Right kidney (tissue), 1 donor: ENCODE results near the gene WDR27.
"Not testable (repeated sequence)": the region's sequence is repeated elsewhere in the genome, so short reads cannot be mapped to it uniquely, and the experiment has no call there.

Experiments used
- DNase-seq: peaks from one replicate; pipeline ENCODE4 v3.0.0-alpha.2; 2016

Gene WDR27

DNA sequence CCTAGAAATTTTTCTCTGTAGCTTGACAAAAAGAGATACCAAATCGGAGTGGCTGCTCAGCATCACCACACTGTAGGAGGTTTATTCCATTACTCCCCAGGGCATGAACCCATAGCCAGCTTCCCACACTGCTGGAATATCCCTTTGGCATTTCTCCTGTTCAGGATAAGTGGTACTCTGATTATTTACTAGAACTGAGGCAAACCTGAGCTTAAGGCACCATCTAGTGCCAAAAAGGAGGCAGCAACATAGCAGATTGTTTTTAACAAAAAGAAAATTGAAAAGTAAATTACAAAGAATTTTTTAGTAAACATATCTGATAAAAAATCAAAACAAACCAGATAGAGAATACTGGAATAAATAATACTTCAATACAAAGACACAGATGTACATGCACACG is 181.7 kb downstream of the WDR27 start:
- DNase-seq: no peak

DNA sequence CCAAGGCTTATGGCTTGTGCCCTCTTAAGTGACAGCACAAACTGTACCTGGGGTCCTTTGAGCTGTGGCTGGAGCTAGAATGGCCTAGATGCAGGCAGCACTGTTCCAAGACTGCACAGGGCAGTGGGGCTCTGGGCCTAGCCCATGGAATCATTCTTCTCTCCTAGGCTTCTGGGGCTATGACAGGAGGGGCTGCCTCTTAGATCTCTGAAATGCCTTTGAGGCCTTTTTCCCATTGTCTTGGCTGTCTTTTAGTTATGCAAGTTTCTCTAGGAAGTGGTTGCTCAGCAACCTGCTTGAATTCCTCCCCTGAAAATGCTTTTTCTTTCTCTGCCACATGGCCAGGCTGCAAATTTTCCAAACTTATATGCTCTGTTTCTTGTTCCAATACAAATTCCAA is 183.4 kb downstream of the WDR27 start:
- DNase-seq: no peak

DNA sequence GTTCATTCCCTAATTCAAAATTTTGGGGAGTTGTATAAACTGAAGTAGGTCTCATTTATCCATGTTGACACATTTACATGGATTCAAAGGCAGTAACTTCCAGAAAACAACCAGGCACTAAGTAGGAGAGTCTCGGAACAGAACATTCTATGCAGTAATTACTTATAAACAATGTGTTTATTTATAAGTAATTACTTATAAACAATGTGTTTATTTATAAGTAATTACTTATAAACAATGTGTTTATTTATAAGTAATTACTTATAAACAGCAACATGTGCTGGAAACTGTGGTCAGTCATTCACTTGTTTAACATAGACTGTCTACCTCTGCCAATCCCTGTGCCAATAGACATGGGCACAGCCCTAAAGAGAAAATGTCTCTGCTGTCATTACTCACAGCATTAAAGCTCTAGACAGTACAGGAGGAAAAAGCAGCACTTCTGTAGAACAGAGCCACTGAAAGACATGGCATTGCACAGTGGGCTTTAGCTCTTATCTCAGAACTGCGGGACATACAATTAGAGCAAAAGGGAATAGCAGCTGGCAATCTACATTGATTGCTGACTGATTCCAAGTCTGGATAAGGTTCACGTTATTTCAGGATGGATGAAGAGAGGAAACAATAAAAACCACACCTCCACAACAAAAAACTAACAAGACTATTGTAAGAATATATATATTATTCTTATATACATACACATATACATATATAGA is 188.2 kb downstream of the WDR27 start:
- DNase-seq: no peak

DNA sequence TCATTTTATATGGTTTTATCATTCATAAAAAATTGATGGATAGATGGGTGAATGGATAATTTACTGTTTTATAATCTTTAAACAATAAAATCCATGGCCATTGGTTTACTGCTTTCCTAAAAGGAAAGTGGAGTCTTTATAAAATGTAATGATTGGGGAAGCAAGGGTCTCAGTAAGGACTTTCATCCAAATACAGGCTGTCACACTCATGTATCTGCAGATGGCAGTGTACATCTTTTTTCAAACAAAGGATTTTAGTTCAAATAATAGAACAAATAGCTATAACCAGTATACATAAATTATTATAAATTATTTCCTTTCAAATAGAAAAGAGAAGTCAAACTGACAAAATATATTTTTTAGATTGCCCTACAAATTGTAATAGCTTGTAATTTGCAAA is 190.0 kb downstream of the WDR27 start:
- not testable (repeated sequence) for DNase-seq

DNA sequence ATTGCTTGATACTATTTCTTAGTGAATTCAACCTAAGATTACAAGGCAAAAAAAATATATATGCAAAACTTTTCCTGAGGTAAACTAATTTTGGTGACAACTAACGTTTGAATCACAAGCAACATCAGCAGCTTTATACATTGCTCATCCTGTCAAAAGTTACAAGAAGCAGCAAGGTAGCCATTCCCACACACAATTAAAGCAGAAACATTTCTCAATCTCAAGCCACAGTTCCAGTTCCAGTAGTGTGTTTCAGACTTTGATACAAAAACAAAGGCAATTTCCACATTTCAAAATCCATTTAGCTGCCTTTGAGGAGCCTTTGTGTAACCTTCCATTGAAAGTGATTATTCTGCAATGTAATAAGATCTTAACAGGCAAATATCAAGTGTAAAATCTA is 191.0 kb downstream of the WDR27 start:
- DNase-seq: no peak

DNA sequence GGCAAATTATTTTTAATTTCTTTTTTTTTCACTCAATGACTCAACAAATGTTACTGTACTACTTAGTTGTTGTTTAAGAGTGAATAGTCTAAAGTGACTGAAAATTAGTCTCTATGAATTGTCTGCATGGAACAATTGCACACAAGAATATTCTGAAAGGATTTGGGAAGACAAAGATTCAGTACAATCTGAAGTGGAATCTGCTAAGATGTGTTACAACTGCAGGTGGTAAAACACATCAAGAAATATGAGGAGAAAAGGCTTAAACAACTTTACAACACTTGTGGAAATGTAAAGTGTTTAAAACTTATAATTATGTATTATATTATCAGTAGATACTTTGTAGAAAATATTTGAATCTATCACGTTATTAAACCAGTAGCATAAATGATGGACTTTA is 193.4 kb downstream of the WDR27 start:
- no peak for DNase-seq

DNA sequence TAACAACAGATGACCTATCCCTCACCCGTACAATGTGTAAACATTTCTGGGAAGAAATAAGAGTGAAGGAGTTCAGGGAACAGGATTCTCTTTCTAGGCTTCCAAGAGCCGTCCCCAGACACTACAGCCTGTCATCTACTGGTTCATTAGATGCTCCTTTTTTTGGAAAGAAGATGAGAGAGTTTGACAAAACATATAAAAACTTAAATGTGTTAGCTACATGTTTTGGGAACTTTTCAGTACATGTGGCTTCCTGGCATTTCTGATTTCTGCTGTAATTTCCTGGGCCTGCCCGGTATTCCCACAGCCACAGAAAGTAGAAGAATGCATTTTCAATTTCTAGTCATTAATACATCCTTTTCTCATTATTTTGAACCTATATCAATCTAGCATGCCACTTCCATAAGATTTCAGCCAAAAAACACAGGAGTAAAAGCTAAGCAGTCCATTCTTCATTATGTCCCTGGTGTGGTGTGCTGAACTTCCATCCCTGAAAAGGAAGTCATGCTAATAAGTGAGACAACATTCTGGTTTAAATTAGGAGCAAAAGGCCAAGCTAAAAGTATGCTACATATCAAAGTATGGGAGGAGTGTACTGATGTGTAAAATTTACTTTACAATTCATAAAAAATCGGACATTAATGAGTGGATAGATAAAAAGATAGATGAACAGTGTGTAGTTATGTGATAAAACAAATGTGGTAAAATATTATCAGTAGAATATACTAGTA is 198.2 kb downstream of the WDR27 start:
- DNase-seq: no peak

DNA sequence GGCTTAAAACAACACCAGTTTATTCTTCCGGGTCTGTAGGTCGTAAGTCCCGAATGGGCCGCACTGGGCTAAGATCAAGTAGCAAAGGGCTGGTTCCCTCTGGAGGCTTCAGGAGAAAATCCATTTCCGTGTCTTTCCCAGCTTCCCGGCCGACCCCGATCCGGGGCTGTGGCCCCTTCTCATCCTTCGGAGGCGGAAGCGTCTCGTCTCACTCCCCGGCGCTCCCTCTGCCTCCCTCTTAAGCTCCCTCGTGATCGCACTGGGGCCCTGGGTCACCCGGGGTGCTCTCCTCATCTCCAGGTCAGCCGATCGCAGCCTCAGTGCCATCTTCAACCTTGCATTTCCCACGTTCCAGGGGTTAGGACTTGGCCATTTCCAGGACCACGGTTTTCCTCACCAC is 199.4 kb downstream of the WDR27 start:
- DNase-seq: no peak

DNA sequence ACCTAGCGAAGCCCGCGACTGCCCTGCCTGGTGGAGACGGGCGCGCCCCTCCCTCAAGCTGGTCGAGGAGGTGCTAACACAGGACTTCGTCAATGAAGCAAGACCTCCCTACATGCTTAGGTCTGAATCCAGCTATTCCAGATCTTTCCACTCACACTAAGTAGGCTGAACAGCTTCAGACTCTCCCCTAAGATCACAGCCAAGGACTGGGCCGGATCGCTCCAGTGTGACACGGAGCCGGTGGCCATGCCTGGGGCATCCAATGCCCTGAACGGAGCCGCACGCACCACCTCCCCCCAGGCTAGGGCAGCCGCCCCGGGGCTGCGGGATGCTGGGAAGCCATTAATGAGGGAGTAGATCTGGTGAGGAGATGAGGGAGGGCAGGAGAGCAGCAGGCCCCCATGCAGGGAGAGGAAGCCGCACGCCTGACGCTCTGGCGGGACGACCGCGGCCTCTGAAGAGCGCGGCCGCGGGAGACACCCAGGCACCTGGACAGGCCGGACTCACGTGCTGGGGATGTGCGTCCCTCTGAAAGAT is 200.0 kb downstream of the WDR27 start:
- no peak for DNase-seq

DNA sequence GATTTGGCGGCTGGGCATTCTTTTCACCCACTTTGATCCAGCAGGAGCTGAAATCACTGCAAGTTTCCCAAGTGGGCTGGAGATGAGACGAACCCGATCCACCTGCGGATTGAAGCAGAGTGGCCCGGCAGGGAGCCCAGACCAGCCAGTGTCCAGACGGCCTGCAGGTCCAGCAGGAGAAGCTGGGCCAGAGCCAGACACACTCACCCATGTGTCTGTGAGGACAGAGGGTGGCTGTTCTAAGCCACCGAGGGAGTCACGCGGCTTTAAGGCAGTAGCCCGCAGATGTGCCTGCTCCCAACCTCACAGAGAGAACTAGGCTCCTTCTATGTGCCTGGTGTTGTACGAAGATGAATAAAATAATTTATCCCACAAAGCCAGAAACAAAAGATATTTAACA is 200.7 kb downstream of the WDR27 start:
- no peak for DNase-seq

DNA sequence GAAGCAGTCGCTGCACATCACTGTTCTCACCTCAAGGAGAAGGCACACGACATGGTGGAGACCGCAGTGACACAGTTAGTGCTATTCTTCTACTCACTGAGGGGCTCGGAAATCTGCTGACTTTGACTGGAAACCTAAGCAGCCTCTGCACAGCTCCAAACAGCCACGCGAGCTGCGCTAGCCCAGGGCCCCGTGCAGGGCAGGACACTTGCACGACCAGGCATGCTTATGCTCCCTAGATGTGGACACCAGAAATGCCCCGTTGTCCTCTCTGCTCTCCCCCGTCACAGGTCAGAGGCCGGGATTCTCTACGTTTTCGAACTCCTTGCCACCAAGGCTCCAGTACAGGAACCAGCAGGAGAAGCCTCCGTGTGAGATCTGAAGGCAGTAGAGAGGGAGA is 201.1 kb downstream of the WDR27 start:
- no peak for DNase-seq

DNA sequence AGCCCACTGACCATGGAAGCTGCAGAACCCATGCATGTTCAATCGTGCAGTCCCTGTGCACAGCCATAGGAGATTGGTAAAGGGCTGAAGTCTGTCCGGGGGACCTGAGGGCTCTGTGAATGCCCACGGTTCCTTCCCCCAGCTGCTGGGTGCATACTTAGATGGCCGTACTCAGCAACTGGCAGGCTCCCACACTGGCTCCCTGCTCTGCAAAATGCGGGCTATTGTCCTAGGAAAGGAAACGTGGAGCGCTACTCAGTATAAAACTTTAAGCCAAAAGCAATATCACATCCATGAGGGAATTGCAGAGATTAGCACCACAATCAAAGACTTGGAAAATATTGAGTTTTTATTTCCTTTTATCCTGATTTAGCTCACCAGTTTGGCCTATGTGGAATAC is 202.0 kb downstream of the WDR27 start:
- DNase-seq: no peak

DNA sequence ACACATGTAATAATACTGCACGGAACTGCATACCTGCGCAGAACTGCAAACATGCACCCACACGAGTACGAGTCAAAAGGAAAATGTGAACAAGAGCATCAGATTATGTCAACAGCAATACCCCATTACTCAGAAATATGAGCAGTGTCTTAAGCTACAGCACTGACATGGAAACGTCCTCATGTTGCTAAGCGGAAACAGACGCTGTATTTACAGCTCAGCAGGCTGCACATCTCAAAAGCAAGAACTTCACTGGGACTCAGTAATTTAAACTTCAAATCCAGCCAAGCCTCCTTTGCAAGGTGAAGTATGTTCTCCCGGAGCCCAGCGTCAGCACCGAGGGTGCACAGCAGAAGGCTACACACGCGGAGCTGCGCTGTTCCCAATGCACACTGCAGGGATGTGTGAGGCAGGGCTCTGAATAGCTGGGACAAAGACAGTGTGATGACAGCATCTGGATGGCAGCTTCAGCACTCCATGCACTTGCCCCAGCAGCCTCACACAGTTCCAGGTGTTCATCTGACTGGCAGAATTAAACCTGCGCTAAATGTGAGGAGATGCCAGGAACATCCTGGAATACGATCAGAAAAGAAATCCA is 202.8 kb downstream of the WDR27 start:
- no peak for DNase-seq

DNA sequence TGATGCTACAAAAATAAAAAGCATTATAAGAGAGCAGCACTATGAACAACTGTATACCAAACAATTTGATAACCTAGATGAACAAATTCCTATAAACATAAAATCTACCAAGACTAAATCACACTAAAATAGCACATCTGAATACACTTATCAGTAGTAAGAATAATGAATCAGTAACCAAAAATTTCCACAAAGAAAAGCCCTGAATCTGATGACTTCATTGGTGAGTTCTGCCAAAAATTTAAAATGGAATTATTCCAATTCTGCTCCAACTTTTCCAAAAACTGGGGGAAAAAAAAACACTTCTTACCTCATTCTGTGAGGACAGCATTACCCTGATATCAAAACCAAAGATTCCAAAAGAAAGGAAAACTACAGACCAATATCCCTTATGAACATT is 206.2 kb downstream of the WDR27 start:
- DNase-seq: no peak

DNA sequence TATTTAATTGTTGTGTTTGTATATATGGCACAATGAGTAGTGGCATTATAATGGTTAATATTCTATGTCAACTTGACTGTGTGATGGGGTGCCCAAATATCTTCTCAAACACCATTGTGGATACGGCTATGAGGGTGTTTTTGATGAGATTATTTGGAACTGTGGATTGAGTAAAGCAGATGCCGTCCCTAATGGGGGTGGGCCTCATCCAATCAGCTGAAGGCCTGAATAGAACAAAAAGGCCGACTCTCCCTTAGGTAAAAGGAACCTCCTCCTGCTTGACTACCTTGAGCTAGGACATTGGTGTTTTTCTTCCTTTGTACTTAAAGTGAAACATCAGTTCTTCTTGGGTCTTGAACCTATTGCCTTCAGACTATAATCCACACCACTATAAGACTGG is 207.8 kb downstream of the WDR27 start:
- DNase-seq: no peak

DNA sequence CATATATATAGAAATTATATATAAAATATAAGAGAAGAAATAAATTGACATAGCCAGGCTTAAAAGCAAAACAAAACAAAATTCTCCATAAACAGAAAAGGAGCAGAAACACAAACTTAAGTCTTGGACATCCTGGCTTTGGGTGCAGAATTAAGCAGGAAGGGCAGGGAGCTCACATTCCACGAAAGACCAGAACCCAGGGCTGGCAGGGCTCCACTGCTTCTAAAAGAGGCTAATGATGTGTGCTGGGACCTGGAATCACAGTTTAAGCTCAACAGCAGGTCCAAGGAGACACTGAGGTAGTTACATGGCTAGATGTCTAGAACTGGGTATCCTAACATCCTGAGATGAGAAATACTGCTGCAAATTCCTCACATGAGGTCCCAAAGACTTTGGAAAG is 210.3 kb downstream of the WDR27 start:
- no peak for DNase-seq

DNA sequence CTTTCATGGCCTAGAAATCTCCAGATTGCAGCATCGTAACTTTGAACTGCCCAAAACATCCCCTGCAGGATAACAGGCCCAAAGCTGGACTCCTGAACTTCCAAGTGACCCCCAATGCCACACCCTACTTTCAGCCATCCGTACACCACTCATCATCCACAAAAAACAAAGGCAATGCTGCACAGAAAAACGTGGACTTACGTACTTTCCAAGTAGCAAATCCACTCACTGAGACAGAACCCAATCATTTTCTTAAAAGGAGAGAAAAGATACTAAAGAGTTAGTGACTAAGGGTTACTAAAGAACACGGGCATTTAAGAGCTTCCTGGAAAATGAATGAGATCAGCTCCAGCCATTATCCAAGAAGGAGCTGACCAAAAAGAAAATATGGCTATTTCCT is 211.0 kb downstream of the WDR27 start:
- no peak for DNase-seq

DNA sequence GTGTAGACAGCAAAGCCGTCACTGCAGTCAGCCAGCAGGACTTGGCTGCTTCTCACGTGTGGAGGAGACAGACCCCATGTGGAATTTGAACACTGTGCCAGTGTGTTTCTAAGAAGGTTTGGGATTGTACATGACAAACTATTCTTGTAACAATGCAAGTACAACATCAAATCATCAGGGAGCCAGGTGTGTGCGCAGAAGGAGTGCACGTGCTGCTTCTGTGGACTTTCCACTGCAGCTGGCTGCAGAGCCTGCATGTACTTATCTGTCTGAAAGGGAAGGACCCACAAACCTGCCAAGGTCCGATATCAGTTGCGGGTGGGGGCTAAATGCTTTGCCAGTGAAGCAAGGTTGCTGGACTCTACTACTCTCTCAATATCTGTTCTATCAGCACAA is 211.6 kb downstream of the WDR27 start:
- no peak for DNase-seq

DNA sequence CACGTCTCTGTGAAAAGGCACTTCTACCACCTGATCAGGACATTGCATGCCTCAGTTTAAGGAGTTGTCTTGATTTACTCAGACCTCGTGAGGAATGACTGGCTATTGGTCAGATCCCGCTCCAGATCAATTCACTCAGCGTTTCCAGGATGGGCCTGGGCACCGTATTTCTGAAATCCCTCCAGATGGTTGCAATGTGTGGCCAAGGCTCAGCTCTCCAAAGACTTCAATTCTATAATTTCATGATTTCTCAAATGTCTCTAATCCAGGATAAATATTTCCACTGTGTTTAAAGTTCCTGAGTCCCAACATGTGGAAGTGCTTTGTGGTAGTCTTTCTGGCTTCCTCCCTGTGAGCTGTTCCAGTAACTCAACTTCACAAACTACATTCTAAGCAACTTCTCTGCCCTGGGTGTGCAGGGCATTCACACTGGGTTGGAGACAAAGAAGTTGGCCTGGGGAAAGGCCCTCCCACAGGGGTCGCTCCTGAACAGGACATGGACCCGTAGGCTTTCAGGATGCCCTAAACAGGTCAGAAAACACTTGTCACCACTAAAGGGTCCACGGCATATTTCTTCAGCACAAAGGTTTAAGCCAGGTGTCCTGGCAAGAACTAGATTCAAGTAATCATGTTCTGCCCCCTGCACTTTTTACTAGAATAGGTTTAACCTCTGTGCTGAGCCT is 212.1 kb downstream of the WDR27 start:
- DNase-seq: no peak

DNA sequence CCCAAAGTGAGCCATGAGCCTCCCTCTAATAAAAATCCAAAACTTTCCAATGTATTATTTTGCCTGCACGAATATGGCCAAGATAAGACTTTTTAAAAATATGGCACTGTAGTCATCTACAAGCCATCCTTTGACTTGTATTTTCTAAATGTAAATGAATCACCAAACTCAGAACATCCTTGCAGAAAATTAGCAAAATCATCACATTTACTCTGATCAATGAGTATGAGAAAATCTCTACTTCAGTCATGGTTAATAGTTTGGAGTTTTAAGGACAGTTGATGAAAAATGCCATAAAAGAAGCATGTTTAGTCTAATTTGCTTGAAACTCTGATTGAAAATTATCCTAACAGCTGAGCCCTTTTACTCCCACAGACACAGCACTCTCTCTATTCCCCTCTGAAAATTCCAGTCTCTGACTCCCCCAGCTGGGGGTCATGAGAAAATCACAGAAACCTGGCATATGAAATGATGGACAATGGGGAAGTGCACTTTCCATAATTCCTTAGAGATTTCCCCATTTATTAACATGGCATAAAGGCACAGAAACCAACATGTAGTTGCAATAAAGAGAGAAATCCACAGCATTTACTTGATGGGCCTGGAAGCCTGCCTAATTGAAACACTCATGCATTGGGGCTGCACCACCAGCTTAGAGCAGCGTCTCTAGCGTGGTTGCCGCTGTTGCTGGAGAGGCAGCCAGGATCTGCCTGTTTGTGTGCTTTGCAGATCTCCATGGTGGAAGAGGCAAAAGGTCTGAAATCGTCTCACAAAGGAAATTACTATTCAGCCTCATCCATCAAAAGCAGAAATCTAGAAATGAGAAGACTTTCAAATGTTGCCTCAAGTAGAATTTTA is 214.0 kb downstream of the WDR27 start:
- DNase-seq: peak; percentile 15

DNA sequence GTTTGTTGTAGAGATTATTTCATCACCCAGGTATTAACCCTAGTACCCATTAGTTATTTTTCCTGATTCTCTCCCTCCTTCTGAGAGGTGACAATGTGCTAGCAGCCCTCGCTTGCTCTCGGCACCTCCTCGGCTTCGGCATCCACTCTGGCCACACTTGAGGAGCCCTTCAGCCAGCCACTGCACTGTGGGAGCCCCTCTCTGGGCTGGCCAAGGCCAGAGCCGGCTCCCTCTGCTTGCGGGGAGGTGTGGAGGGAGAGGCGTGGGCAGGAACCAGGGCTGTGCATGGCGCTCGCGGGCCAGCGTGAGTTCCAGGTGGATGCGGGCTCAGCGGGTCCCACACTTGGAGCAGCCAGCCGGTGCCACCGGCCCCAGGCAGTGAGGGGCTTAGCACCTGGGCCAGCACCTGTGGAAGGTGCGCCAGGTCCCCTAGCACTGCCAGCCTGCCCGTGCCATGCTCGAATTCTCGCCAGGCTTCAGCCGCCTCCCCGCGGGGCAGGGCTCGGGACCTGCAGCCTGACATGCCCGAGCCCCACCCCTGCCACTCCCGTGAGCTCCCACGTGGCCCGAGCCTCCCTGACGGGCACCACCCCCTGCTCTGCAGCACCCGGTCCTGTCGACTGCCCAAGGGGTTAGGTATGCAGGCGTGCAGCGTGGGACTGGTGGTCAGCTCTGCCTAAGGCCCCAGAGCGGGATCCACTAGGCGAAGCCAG is 221.9 kb downstream of the WDR27 start:
- DNase-seq: no peak
